ENCODE measurements around the gene CTPS2.

The CTPS2 gene

GRCh38 chrX:16559206-16559619 lies 153.3 kb downstream of the CTPS2 start:
- no peak for DNase-seq (ENCODE audit: low read depth)

- DNase-seq (ENCODE audit: low read depth): no peak
These were observed 154.0 kb downstream of the CTPS2 start for GRCh38 chrX:16558489-16558888.

GRCh38 chrX:16552546-16552945 lies 159.9 kb downstream of the CTPS2 start:
- DNase-seq (ENCODE audit: low read depth): no peak

GRCh38 chrX:16547644-16548043 lies 164.8 kb downstream of the CTPS2 start:
- DNase-seq (ENCODE audit: low read depth): no peak

- DNase-seq (ENCODE audit: low read depth): no peak
These were observed 167.5 kb downstream of the CTPS2 start for GRCh38 chrX:16544969-16545368.

Data from stimulated activated CD8-positive, alpha-beta memory T cell treated with anti-CD3 and anti-CD28 coated beads, Interleukin-7, amount 100 ng/mL, for 24 hours (primary cell).